WTC11 (cell line): ENCODE results near the gene NECTIN4. TPM values are rescaled to one million over a fixed set of nuclear protein-coding genes. Genes with fewer than 3 reads are reported as not detected.

ENCODE experiments used
- ATAC-seq: fragments of 200-7000 bp; cut with Tn5 transposase; 2 replicates; pipeline ENCODE4 v1.10.0; 2021; ENCODE audit warnings: mild to moderate bottlenecking, moderate library complexity
- CTCF ChIA-PET: fragments of 300-600 bp; sonication (Branson Sonifier 250); formaldehyde crosslinking; loops from one replicate; lab custom pipeline; 2021; ENCODE audit warnings: antibody characterized with exemption; lab: Charles Lee
- POLR2A ChIA-PET: fragments of 350-600 bp; sonication (Branson Sonifier 250); formaldehyde crosslinking; loops from one replicate; lab custom pipeline; 2021; ENCODE audit warnings: antibody characterized with exemption; lab: Charles Lee
- DNase-seq: peaks from one replicate; pipeline ENCODE4 v3.0.0; 2021; ENCODE audit warnings: low spot score
- H3K27ac Mint-ChIP-seq: 2 replicates; pipeline ENCODE4 v1.8.0; 2021; ENCODE audit warnings: mixed read lengths
- H3K27me3 Mint-ChIP-seq: 2 replicates; pipeline ENCODE4 v1.8.0; 2021; ENCODE audit warnings: low read depth, mild to moderate bottlenecking, moderate library complexity, mixed read lengths
- H3K36me3 Mint-ChIP-seq: 2 replicates; pipeline ENCODE4 v1.8.0; 2021; ENCODE audit warnings: mixed read lengths
- H3K4me1 Mint-ChIP-seq: 2 replicates; pipeline ENCODE4 v1.8.0; 2022; ENCODE audit warnings: mixed read lengths
- H3K4me3 Mint-ChIP-seq: 2 replicates; pipeline ENCODE4 v1.8.0; 2021; ENCODE audit warnings: mild to moderate bottlenecking, moderate library complexity, mixed read lengths
- H3K9me3 Mint-ChIP-seq: 2 replicates; pipeline ENCODE4 v1.8.0; 2021; ENCODE audit warnings: mixed read lengths
- ARID4B ChIP-seq: sonication (generic); formaldehyde crosslinking; IDR thresholded peaks from 2 replicates; pipeline ENCODE4 v1.8.0; 2023; ENCODE audit warnings: missing genetic modification reagents, mild to moderate bottlenecking, borderline replicate concordance
- CDX4 ChIP-seq: fragments of 250-450 bp; sonication (Bioruptor Pico); IDR thresholded peaks from 2 replicates; pipeline ENCODE4 v1.9.0; 2021; ENCODE audit warnings: moderate library complexity, mild to moderate bottlenecking, inconsistent platforms, borderline replicate concordance
- ERG ChIP-seq: fragments of 250-450 bp; sonication (Bioruptor Pico); IDR thresholded peaks from 2 replicates; pipeline ENCODE4 v1.8.0; 2021; ENCODE audit warnings: mild to moderate bottlenecking
- ETV6 ChIP-seq: sonication (generic); formaldehyde crosslinking; IDR thresholded peaks from 2 replicates; pipeline ENCODE4 v1.8.1; 2022; ENCODE audit warnings: mild to moderate bottlenecking, missing genetic modification reagents
- FOXK1 ChIP-seq: sonication (generic); formaldehyde crosslinking; IDR thresholded peaks from 2 replicates; pipeline ENCODE4 v1.8.0; 2022; ENCODE audit warnings: mild to moderate bottlenecking, moderate library complexity, missing genetic modification reagents
- FOXP1 ChIP-seq: sonication (generic); formaldehyde crosslinking; IDR thresholded peaks from 2 replicates; pipeline ENCODE4 v1.8.0; 2022; ENCODE audit warnings: missing genetic modification reagents, mild to moderate bottlenecking, moderate library complexity, borderline replicate concordance
- HMGXB4 ChIP-seq: sonication (generic); formaldehyde crosslinking; IDR thresholded peaks from 2 replicates; pipeline ENCODE4 v1.8.1; 2023; ENCODE audit warnings: mild to moderate bottlenecking, moderate library complexity, missing genetic modification reagents
- MXD4 ChIP-seq: fragments of 250-450 bp; sonication (Bioruptor Pico); IDR thresholded peaks from 2 replicates; pipeline ENCODE4 v1.8.0; 2021; ENCODE audit warnings: mild to moderate bottlenecking, moderate library complexity, borderline replicate concordance
- NFATC4 ChIP-seq: fragments of 250-450 bp; sonication (Bioruptor Pico); IDR thresholded peaks from 2 replicates; pipeline ENCODE4 v1.9.0; 2021; ENCODE audit warnings: mild to moderate bottlenecking
- RORB ChIP-seq: fragments of 250-450 bp; sonication (Bioruptor Pico); IDR thresholded peaks from 2 replicates; pipeline ENCODE4 v1.9.0; 2021; ENCODE audit warnings: mild to moderate bottlenecking
- TEAD1 ChIP-seq: sonication (generic); formaldehyde crosslinking; IDR thresholded peaks from 2 replicates; pipeline ENCODE4 v1.8.0; 2022; ENCODE audit warnings: mild to moderate bottlenecking, missing genetic modification reagents
- ZBTB21 ChIP-seq: sonication (generic); formaldehyde crosslinking; IDR thresholded peaks from 2 replicates; pipeline ENCODE4 v1.8.1; 2023; ENCODE audit warnings: mild to moderate bottlenecking, missing genetic modification reagents, borderline replicate concordance
- ZNF219 ChIP-seq: sonication (generic); formaldehyde crosslinking; IDR thresholded peaks from 2 replicates; pipeline ENCODE4 v1.8.0; 2023; ENCODE audit warnings: missing genetic modification reagents, mild to moderate bottlenecking, borderline replicate concordance
- total RNA-seq: library from RNA; stranded (reverse); gene quantifications from 3 replicates; pipeline ENCODE4 v1.2.3, GENCODE V29; 2021
- TF ChIP-seq, protein P1 (sequence below): sonication (generic); formaldehyde crosslinking; IDR thresholded peaks from 2 replicates; pipeline ENCODE4 v1.8.1; 2023; ENCODE audit warnings: mild to moderate bottlenecking, missing genetic modification reagents
- TF ChIP-seq, protein P2 (sequence below): sonication (generic); formaldehyde crosslinking; IDR thresholded peaks from 2 replicates; pipeline ENCODE4 v1.8.0; 2023; ENCODE audit warnings: missing genetic modification reagents
- TF ChIP-seq, protein P3 (sequence below): sonication (generic); formaldehyde crosslinking; IDR thresholded peaks from 2 replicates; pipeline ENCODE4 v1.8.1; 2023; ENCODE audit warnings: mild to moderate bottlenecking, missing genetic modification reagents, moderate library complexity

NECTIN4 gene
- total RNA-seq, 1 experiment from 2014 or later, result 1.7 TPM

- TF ChIP-seq FOXP1 (CRISPR knock-in tag) (peak; percentile 64; the same call in 1 of the 2 replicates), NFATC4 (CRISPR knock-in tag) (0 out of 2 replicates have a peak, but pooled peaks have one; percentile 39), TEAD1 (CRISPR knock-in tag) (peak; percentile 75), ZBTB21 (CRISPR knock-in tag) (peak; percentile 88), MXD4 (no peak), ZNF219 (CRISPR knock-in tag) (0 out of 2 replicates have a peak, but pooled peaks have one; percentile 38)
Observed at GRCh38 chr1:161038523-161039153, 50.7 kb downstream of the NECTIN4 start, which contains the start of gene TSTD1 (continued).

DNA sequence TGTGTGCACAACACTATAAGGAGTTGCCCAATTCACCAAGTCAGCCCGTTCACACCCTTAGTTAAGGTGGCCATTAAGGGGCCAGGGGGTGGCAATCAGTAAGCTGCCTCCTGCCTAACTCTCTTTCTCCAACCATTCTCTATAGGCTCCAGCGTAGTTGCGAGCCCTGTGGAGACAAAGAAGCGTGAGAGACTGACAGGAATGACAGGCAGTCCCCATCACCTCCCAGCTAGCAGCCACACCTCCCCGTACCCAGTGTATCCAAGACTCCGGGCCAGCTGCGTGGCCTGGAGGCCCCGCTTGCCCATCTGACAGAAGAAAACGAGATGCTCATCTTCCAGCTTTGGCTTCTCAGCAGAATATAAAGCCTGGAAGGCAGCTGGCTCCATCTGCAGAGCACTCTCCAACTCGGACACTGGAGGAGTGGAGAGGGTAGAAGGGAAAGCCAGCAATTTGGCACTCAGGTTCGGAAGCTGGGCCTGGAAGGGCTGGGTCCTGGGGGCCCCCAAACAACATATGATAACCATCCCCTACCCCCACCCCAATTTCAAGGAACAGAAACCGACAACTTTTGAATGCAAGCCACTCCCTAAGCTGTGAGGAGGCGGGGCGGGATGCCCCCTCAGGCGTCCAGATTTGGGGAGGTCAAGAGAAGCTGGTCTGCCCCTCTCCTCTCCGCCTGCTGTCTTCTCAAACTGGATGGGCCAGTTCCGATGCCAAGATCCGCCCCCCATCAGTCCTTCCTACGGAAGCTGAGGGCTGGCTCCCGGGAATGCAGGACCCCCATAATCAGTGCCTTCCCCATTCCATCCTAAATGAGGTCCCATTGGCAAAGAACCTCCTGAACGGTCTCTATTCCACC, 51.5 kb downstream of the NECTIN4 start:
- peak; percentile 15 for ATAC-seq
- no peak for TF ChIP-seq ETV6
- TF ChIP-seq FOXP1 (CRISPR knock-in tag), result no peak
- TF ChIP-seq, protein P1, sequence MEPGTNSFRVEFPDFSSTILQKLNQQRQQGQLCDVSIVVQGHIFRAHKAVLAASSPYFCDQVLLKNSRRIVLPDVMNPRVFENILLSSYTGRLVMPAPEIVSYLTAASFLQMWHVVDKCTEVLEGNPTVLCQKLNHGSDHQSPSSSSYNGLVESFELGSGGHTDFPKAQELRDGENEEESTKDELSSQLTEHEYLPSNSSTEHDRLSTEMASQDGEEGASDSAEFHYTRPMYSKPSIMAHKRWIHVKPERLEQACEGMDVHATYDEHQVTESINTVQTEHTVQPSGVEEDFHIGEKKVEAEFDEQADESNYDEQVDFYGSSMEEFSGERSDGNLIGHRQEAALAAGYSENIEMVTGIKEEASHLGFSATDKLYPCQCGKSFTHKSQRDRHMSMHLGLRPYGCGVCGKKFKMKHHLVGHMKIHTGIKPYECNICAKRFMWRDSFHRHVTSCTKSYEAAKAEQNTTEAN (CRISPR knock-in tag), result no peak
- TF ChIP-seq ERG (CRISPR knock-in tag), result no peak
- no peak for TF ChIP-seq RORB
- ChIA-PET POLR2A (interaction anchor here (0.7 to 2.2 kb wide), 5 partner anchors 17 to 95 kb away, joined by 3 to 20 read pairs (median 5); partner anchors contain the start of genes DEDD and F11R), CTCF (interaction anchor here (0.6 to 5.9 kb wide), 15 partner anchors 10 to 270 kb away, joined by 3 to 47 read pairs (median 5); partner anchors contain the start of genes F11R, KLHDC9 and NECTIN4)
- Mint-ChIP-seq H3K4me1 (peaks cover 37% of the 10 kb centered on the region), H3K36me3 (peaks cover 34% of the 10 kb centered on the region), H3K27me3 (no peaks in the 10 kb centered on the region), H3K4me3 (peak overlapping the region; percentile 86), H3K27ac (peak overlapping the region; percentile 24; the same call in 1 of the 2 replicates), H3K9me3 (no peaks in the 10 kb centered on the region)
- peak; percentile 39 for DNase-seq

GRCh38 chr1:161033751-161034150, 55.6 kb downstream of the NECTIN4 start:
- DNase-seq (no peak), ATAC-seq (no peak)
- peaks cover 10% of the 10 kb centered on the region for H3K36me3 Mint-ChIP-seq
- no peaks in the 10 kb centered on the region for H3K27me3 Mint-ChIP-seq
- ChIA-PET CTCF (interaction anchor here (0.5 to 0.8 kb wide), 2 partner anchors 8 to 19 kb away, joined by 3 to 4 read pairs; no protein-coding TSS in a partner anchor), POLR2A (interaction anchor here (3.7 kb wide), 1 partner anchor 12 kb away, joined by 15 read pairs; the partner anchor contains the start of gene F11R)
- peaks cover 26% of the 10 kb centered on the region for H3K4me1 Mint-ChIP-seq
- H3K27ac Mint-ChIP-seq, result no peak overlapping the region
- peaks cover 6% of the 10 kb centered on the region; the same call in 1 of the 2 replicates for H3K9me3 Mint-ChIP-seq
- no peak overlapping the region for H3K4me3 Mint-ChIP-seq
- no peak for TF ChIP-seq ARID4B (CRISPR knock-in tag)
- no peak for TF ChIP-seq TEAD1 (CRISPR knock-in tag)
- TF ChIP-seq HMGXB4 (CRISPR knock-in tag), result no peak
- TF ChIP-seq, protein P2, sequence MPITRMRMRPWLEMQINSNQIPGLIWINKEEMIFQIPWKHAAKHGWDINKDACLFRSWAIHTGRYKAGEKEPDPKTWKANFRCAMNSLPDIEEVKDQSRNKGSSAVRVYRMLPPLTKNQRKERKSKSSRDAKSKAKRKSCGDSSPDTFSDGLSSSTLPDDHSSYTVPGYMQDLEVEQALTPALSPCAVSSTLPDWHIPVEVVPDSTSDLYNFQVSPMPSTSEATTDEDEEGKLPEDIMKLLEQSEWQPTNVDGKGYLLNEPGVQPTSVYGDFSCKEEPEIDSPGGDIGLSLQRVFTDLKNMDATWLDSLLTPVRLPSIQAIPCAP (CRISPR knock-in tag), result no peak
- TF ChIP-seq, protein P3, sequence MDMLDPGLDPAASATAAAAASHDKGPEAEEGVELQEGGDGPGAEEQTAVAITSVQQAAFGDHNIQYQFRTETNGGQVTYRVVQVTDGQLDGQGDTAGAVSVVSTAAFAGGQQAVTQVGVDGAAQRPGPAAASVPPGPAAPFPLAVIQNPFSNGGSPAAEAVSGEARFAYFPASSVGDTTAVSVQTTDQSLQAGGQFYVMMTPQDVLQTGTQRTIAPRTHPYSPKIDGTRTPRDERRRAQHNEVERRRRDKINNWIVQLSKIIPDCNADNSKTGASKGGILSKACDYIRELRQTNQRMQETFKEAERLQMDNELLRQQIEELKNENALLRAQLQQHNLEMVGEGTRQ (CRISPR knock-in tag), result no peak
- TF ChIP-seq CDX4 (CRISPR knock-in tag), result no peak
- TF ChIP-seq FOXK1, result no peak
